NCI-H460 (cell line): ENCODE data around the gene AP3D1. TPM values are rescaled to one million over a fixed set of nuclear protein-coding genes. Genes with fewer than 3 reads are reported as not detected.
"Not testable (repeated sequence)": the region's sequence is repeated elsewhere in the genome, so short reads cannot be mapped to it uniquely, and the experiment has no call there.

Experiments
- DNase-seq: peaks from one replicate; pipeline ENCODE4 v3.0.0-alpha.2; 2016; ENCODE audit warnings: low read depth; ENCODE audit errors: extremely low read depth
- total RNA-seq: library from RNA; depleted of rRNA; stranded (reverse); fragments of >200 nt; shearing (Covaris generic); gene quantifications from 2 replicates; pipeline ENCODE4 v1.2.3, GENCODE V29; 2014

The AP3D1 gene
- total RNA-seq, 1 experiment from 2014 or later, result 67.6 TPM

GRCh38 chr19:2091926-2092525, 59.3 kb downstream of the AP3D1 start:
- not testable (repeated sequence) for DNase-seq

DNA sequence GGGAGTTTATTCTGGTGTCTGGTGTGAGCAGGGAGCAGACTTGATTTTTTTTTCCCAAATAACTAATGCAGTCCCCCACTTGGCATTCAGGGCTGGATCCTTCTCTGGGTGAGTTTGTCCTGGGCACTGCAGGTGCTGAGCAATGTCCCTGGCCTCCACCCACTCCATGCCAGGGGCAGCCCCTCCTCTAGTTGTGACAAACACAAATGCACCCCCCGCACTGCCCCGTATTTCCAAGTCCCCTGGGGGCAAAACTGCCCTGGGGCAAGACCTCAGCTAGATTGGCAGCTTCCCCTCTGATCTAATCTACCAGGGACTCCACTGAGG, 61.7 kb downstream of the AP3D1 start:
- no peak for DNase-seq

GRCh38 chr19:2089001-2089711, 62.2 kb downstream of the AP3D1 start:
- no peak for DNase-seq

GRCh38 chr19:2087621-2088100, 63.7 kb downstream of the AP3D1 start:
- no peak for DNase-seq

- not testable (repeated sequence) for DNase-seq
Observed at GRCh38 chr19:2086695-2087620, 64.4 kb downstream of the AP3D1 start.

DNA sequence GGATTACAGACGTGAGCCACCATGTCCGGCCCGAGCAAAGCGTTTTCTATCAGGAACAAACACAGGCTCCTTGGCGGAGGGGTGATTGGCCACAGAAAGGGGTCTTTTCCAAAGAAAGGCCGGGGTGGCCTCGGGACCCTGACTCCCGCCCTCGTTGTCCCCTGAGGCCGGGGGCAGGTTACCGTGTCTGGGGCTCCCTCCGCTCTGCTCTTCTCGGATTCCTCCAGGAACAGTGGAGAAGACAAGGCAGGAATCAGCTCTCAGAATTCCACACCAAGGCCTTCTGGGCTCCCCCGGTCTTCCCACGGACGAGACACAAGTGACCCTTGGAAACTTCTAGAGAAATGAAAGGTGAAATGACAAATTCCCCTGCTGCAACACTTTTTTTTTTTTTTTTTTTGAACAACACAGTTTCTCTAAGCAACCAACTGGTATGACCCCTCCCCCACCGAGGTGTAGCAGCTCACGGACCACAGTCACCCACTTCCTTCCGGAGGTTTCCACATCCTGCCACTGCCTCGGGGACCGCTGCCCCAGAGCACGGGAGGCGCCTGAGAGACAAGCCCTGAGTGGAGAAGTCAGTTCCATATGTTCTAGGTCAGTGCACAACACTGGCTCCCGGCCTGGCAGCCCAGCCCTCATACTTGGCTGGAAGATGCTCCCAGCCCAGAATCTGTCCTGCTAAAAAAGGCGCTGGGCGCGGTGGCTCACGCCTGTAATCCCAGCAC, 66.2 kb downstream of the AP3D1 start:
- DNase-seq, result no peak

DNA sequence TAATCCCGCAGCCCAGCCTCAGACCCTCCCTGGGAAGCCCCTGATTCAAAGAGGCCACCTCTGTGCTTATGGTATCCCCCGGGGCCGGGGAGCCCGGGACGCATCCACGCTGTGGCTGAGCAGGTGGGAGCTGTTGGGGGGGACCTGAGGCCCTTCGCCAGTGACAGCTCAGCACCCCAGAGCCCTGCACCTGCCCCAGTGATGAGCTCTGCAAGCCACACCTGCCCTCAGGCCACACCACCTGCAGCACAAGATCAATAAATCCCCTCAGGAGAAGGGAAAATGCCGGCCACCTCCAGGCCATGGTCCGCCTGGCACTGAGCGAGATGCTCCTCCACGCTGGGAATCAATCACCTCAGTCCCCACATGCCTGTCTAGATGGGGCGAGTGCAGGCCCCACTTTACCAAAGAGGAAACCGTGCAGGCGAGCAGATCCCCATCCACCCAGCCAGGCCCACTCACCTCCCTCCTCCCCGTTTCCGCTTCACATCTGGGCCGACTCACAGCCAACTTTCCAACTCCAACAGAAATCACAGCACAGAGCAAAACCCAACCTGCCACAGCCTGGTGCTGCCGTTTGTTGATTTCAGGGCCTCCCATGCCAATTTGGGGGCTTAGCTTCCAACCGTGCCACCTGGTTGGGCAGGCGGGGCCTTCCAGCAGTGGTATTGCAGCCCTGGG, 68.1 kb downstream of the AP3D1 start:
- no peak for DNase-seq

DNA sequence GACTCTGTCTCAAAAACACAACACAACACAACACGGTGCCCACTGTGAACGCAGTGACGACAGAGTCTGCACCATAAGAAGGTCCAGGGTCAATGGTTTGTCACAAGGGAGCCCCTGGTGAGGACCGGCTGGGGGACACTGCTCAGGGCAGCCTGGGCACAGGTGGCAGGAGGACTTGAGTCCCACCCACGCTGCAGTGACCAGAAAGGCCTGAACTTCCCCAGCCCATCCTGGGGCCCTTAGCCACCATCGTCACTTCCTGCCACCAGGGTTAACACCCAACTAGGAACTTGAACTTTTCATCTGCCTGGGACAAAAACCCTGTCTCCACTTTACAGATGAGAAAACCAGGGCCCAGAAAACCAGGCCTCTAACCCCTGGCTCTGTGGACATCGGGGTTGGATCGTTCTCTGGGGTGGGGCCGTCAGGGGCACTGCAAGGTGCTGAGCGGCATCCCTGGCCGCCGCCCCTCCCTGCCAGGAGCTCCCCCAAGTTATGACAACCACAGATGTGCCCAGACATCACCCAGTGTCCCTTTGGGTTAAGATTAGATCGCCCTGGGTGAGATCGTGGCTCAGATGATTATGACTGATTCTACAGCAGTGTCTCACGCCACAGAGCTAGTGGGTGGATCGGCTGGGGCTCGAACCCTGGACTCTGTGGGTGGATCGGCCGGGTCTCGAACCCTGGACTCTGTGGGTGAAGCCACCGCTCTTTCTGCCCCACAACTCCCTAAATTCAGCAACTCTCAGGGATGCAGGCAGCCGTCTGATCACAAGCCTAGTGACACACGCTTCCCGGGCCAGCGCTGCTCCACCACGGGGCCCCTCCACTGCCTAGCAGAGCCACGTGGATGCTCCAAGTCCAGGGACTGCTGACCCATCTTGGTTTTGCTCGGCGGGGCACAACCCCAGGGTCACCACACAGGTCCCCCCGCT, 69.2 kb downstream of the AP3D1 start:
- no peak for DNase-seq

DNA sequence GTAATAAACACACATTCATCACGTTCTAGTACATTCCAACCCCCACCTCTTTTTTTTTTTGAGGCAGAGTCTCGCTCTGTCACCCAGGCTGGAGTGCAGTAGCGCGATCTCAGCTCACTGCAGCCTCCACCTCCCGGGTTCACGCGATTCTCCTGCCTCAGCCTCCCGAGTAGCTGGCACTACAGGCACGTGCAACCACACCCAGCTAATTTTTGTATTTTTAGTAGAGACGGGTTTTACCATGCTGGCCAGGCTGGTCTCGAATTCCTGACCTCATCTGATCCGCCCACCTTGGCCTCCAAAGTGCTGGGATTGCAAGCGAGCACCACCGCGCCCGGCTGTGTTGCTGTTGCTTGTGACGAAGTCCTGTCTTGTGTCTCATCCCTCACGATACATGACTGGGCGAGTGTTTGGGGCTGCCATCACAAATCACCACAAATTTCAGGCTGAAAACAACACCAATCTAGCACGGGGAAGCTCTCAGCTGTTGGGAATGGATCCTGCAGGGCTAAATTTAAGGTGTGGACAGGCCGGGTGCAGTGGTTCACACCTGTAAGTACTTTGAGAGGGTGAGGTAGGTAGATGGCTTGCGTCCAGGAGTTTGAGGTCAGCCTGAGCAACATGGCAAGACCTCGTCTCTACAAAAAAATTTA, 70.9 kb downstream of the AP3D1 start:
- no peak for DNase-seq

- no peak for DNase-seq
Observed at GRCh38 chr19:2079865-2080301, 71.5 kb downstream of the AP3D1 start.

DNA sequence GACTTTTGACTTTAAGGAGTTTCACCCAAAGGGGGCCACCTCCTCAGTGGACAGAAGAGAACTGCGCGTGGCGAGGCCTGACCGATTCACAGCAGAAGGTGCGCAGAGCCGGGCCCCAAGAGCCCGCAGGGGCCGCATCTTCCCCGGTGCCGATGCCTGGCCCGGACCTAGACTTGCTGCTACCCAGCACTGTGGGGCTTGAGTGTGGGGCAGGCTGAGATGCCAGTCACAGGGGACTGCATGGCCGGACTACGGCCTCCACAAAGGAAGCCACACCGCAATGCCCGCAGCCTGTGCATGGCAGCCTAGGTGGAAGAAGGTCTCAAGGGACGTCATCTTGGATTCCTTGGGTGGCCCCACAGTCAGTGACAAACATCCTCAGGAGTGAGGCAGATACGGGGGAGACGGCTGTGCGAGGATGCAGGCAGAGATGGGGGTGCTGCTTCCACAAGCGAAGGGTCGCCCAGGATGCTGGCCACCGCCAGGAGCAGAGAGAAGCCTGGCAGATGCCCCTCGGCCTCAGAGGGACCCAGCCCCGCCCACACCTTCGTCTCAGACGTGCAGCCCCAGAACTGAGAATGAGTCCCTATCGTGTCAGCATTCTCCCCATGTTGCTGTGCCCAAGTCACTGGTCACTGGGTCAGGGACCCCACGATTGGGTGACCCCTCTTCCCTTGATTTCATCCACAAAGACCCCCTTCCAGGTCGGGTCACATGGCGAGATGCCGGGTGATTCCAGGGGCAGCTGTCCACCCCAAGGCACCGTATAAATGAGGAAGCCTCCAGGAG, 72.1 kb downstream of the AP3D1 start:
- no peak for DNase-seq

- no peak for DNase-seq
Observed at GRCh38 chr19:2077833-2078619, 73.3 kb downstream of the AP3D1 start.

GRCh38 chr19:2077398-2077797, 74.0 kb downstream of the AP3D1 start:
- no peak for DNase-seq

DNA sequence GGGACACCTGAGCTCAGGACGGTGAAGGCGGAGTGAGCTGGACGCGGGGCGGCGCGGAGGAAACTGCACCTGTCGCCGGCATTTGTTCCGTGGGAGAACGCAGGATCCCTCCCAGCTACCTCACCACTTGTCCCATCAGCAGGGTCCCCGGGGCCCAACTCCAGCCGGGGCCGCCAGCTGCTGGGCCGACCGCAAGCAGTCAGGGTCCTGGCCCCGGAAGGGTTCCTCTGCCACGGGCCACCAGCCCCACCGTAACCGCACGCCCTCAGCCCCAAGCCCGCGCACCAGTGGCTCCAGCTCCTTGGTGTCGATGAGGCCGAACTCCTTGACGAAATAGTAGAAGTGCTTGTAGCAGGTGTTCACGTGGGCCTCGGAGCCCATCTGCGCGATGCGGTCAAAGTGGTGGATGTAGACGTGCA, 74.8 kb downstream of the AP3D1 start:
- DNase-seq, result no peak

GRCh38 chr19:2072757-2073551, 78.4 kb downstream of the AP3D1 start:
- DNase-seq, result no peak
